ENCODE data around the gene ROBO1.

DNA sequence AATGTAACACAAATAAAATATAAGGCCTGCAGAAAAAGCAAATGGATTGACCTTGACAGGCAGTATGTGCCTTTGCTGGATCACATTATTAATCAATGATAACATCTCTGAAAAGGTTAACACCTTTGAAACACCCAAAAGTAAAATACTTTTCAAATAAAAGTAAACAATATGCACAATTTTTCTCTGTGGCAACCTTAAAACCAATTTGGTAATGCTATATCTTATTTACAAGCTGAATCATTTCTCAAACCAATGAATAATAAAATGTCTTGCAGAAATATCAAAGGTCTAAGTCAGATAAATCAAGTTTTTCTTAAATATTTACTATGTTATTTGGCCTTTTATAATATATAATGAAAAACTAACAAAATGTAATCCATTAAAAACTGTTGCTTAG lies 1018.7 kb downstream of the ROBO1 start:
- TF ChIP-seq, protein P1, sequence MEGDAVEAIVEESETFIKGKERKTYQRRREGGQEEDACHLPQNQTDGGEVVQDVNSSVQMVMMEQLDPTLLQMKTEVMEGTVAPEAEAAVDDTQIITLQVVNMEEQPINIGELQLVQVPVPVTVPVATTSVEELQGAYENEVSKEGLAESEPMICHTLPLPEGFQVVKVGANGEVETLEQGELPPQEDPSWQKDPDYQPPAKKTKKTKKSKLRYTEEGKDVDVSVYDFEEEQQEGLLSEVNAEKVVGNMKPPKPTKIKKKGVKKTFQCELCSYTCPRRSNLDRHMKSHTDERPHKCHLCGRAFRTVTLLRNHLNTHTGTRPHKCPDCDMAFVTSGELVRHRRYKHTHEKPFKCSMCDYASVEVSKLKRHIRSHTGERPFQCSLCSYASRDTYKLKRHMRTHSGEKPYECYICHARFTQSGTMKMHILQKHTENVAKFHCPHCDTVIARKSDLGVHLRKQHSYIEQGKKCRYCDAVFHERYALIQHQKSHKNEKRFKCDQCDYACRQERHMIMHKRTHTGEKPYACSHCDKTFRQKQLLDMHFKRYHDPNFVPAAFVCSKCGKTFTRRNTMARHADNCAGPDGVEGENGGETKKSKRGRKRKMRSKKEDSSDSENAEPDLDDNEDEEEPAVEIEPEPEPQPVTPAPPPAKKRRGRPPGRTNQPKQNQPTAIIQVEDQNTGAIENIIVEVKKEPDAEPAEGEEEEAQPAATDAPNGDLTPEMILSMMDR (IDR thresholded peaks at IDR 0.05), result no peak
- TF ChIP-seq POLR2A (IDR thresholded peaks at IDR 0.05), result no peak
